Adrenal gland (tissue), 12 donors: ENCODE data around the gene ASTN1. TPM values are rescaled to one million over a fixed set of nuclear protein-coding genes. Genes with fewer than 3 reads are reported as not detected.

Experiments used
- DNase-seq, 7 donors: peaks; one replicate each; pipeline ENCODE4 v3.0.0-alpha.2; 2019 to 2020
- H3K27ac ChIP-seq, 5 donors: fragments of 200-600 bp; sonication (generic) in 4 of 5; 1 replicate in 3 of 5; 2 replicates in 2 of 5; pipeline versions ENCODE4 v1.5.1 to v1.8.0; 2016 to 2020; ENCODE audit warnings: mild to moderate bottlenecking in 1 of 5
- H3K27me3 ChIP-seq: fragments of 200-600 bp; 2 replicates; pipeline ENCODE4 v1.8.0; 2021
- H3K36me3 ChIP-seq, 2 donors: fragments of 200-600 bp; replicated peaks in 1 of 2; 1 replicate in 1 of 2; 2 replicates in 1 of 2; pipeline versions ENCODE4 v1.5.1 to v1.8.0; 2018 to 2022
- H3K4me1 ChIP-seq, 2 donors: fragments of 200-600 bp; replicated peaks in 1 of 2; 1 replicate in 1 of 2; 2 replicates in 1 of 2; pipeline versions ENCODE4 v1.5.1 to v1.8.0; 2018 to 2021
- H3K4me3 ChIP-seq, 4 donors: fragments of 200-600 bp; sonication (generic) in 3 of 4; one replicate each; pipeline ENCODE4 v1.5.1; 2016 to 2018
- H3K9me3 ChIP-seq, 3 donors: fragments of 200-600 bp; sonication (generic) in 1 of 3; replicated peaks in 1 of 3; 1 replicate in 2 of 3; 2 replicates in 1 of 3; pipeline versions ENCODE4 v1.5.1 to v1.8.0; 2016 to 2021
- POLR2A ChIP-seq, 2 donors: fragments of 450-650 bp; IDR thresholded peaks; one replicate each; pipeline ENCODE4 v1.6.1; 2017; ENCODE audit warnings: antibody characterized with exemption in 2 of 2, mild to moderate bottlenecking in 2 of 2, moderate library complexity in 1 of 2
- WGBS, 4 donors: extraction: QIAGEN DNeasy Blood & Tissue Kit in 2 of 4; methylation state at CpG; one replicate each; pipeline versions ENCODE4 v1.1.5 to v1.1.7; 2013 to 2017; 5-methylcytosine and 5-hydroxymethylcytosine counted together
- intact Hi-C, 2 donors: fragments of 100-400 bp; cut with DNase I; formaldehyde crosslinking; loops; one replicate each; pipeline versions ENCODE4 v1.14.1 to v1.15.0; 2022 to 2023
- polyA plus RNA-seq, 3 donors: library from polyadenylated mRNA; stranded (reverse); fragments of 200-250 nt in 2 of 3; fragments of 350-450 nt in 1 of 3; fragmentation: Illumina TruSeq in 1 of 3; extraction: RNeasy Lipid Tissue Mini Kit (QIAGEN cat#74804) in 1 of 3; gene quantifications; one replicate each; pipeline ENCODE4 v1.2.3, GENCODE V29; 2013 to 2014
- total RNA-seq, 9 donors: library from RNA; depleted of rRNA in 4 of 9; stranded (reverse); fragments of >200 nt in 4 of 9; fragments of 120-200 nt in 1 of 9; fragmentation: NEBNext Ultra II Directional in 1 of 9; extraction: Animal tissue kit (Norgen Biotek cat#: 25700) in 1 of 9; gene quantifications; one replicate each; pipeline versions ENCODE4 v1.1.0 to v1.2.4, GENCODE V29; 2013 to 2023
- TF ChIP-seq, protein P1 (sequence below), 6 experiments: fragments of 450-650 bp in 4 of 6; fragments of 200-600 bp in 2 of 6; sonication (generic) in 1 of 6; IDR thresholded peaks; 1 replicate in 5 of 6; 2 replicates in 1 of 6; pipeline versions ENCODE4 v1.5.1 to v1.8.0; 2016 to 2021; ENCODE audit warnings: antibody characterized with exemption in 6 of 6, mild to moderate bottlenecking in 2 of 6, moderate library complexity in 1 of 6
- donor health status: healthy with polysubstance abuse.
- donor health status: Bipolar disorder and iron deficiency.
- donor health status: DM: yes; HTN: yes; CAD: no.
- donor health status: DM: no; HTN: no; CAD: no.
- donor health status: DM: no; HTN: no; CAD: no.
- donor health status: DM: yes; HTN: yes; CAD: no.

ASTN1 gene
- total and polyA plus RNA-seq, 12 donors, result 7.7 to 58.6 (median 40.7) TPM

DNA sequence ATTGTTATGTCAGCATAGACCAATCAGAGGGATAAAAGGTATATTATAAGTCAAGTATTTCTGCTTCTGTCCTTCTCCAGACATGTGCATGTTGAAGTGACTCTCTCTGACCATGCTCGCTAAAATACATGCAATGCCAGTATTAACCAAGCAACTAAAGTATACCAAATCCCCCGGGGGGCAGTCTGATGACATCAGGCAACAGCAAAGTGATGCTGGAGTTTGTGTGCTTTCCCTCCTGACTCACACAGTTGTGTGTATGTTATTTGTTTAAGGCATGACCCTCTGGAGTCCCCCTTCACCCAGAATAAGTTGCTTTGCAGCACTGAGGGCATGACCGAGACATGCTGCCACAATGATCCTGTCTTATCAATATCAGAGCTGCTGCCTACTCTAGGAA is 8.4 kb upstream of the ASTN1 start:
- Histone ChIP-seq H3K27ac (no peak overlapping the region), H3K9me3 (no peaks in the 10 kb centered on the region), H3K27me3 (peaks cover 3% of the 10 kb centered on the region), H3K4me1 (no peaks in the 10 kb centered on the region), H3K4me3 (peak overlapping the region in 1 of 4 donors; percentile 52), H3K36me3 (no peaks in the 10 kb centered on the region)
- WGBS, 4 donors, result 75 to 90% (median 83%) methylated on average over 3 of the region's 3 CpGs
- no peak for DNase-seq
- intact Hi-C loops, result no loop called here
- no peak for TF ChIP-seq POLR2A (IDR thresholded peaks at IDR 0.05)
- TF ChIP-seq, protein P1, sequence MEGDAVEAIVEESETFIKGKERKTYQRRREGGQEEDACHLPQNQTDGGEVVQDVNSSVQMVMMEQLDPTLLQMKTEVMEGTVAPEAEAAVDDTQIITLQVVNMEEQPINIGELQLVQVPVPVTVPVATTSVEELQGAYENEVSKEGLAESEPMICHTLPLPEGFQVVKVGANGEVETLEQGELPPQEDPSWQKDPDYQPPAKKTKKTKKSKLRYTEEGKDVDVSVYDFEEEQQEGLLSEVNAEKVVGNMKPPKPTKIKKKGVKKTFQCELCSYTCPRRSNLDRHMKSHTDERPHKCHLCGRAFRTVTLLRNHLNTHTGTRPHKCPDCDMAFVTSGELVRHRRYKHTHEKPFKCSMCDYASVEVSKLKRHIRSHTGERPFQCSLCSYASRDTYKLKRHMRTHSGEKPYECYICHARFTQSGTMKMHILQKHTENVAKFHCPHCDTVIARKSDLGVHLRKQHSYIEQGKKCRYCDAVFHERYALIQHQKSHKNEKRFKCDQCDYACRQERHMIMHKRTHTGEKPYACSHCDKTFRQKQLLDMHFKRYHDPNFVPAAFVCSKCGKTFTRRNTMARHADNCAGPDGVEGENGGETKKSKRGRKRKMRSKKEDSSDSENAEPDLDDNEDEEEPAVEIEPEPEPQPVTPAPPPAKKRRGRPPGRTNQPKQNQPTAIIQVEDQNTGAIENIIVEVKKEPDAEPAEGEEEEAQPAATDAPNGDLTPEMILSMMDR (IDR thresholded peaks at IDR 0.05), result no peak

DNA sequence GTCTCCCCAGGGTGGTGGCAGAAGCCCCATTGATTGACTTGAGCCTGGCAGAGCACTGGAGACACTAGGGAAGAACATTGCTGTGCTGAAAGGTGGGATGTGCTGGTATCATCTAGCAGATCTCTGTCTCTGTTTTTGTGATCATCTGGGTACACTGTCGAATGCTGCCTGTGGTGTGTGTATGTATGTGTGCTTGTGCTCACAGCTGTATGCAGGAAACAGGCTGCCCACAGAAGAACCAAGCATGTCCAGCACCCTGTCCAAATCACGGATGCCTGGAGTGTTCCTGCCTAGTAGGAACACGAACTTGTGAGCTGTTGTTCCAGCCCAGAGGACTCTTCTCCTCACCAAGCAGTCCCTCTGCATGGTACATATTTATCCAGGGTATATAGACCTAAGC is 7.8 kb upstream of the ASTN1 start:
- no peaks in the 10 kb centered on the region for H3K4me1 ChIP-seq
- peak overlapping the region in 1 of 4 donors; percentile 52 for H3K4me3 ChIP-seq
- H3K9me3 ChIP-seq, result no peaks in the 10 kb centered on the region
- H3K36me3 ChIP-seq, result no peaks in the 10 kb centered on the region
- DNase-seq, result no peak
- TF ChIP-seq, protein P1 (IDR thresholded peaks at IDR 0.05), result no peak
- TF ChIP-seq POLR2A (IDR thresholded peaks at IDR 0.05), result no peak
- WGBS, 4 donors, result 30 to 59% (median 54%) methylated on average over 2 to 3 of the region's 3 CpGs
- H3K27ac ChIP-seq, result no peak overlapping the region
- H3K27me3 ChIP-seq, result peaks cover 3% of the 10 kb centered on the region
- intact Hi-C loops, result no loop called here

DNA sequence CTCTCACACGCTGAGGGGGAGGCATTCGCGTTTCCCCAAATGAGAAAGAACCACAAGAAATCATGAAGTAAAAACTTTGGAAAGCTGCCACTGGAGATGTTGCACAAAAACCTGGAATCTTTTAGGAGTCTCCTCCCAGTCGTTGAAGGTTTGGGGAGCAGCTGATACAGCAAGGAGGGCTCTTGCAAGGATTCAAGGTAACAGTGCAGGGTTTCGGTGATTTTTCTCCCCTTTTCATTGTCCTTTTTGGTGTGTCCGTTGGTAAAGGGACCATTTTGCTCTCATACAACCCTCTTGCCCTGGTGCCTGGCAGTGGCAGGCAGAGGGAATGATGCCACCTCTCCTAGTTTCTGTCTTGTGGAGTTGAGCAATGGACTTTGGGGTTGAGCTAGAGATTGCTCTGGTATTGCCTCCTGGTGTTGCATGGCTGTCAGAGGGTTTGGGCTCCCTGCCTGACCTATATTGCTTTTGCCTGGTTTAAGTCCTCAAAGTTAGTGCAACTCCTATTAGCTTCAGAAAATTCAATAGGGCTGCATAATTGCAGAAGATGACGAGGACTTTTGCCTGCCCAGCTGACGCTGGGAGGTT is 7.1 kb upstream of the ASTN1 start:
- 11 to 14% (median 13%) methylated on average over 8 of the region's 8 CpGs for WGBS, 4 donors
- Histone ChIP-seq H3K27ac (no peak overlapping the region), H3K4me3 (peak overlapping the region in 3 of 4 donors; percentile 18 to 52 (median 42)), H3K27me3 (peaks cover 3% of the 10 kb centered on the region), H3K4me1 (no peaks in the 10 kb centered on the region), H3K36me3 (no peaks in the 10 kb centered on the region), H3K9me3 (no peaks in the 10 kb centered on the region)
- peak in 5 of 7 donors; percentile 19 to 36 (median 21) for DNase-seq
- TF ChIP-seq POLR2A (IDR thresholded peaks at IDR 0.05), result no peak
- TF ChIP-seq, protein P1 (IDR thresholded peaks at IDR 0.05), result no peak
- intact Hi-C loops, result no loop called here

DNA sequence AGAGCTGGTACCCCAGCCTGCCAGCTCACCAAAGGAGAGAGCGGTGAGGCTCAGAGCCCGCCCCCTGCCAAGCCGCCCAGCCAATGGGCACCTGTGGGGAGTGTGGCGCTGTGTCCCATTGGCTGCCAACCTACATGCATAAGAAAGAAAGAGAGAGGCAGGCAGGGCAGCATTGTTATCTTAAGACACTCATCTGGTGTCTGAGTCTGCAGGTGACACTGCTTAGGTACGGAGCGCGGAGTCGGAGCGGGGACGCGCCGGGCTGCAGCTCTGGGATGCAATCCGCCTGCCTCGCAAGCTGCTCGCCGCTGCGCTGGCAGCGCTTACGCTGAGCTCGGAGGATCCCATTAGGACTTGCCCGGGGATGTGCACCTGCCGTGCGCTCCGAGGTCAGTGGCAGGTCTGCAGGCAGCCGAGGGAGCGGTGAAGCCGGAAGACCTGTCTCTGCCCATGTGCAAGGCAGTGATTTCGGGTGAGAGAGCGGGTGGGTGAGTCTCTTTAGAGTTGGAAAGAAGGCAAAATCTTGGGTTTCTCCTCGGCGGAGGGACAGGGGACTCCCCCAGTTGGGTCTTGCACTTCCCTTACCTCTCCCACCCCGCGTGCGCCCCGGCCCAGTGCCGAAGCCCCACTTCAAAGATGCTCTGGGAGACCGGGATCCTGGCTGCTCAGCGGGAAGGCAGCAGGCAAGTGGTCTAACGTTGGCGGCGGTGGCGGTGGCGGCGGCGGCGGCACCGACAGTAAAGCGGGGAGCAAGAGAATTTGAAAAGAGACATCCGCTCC is 6.4 kb upstream of the ASTN1 start, which contains the start of gene BRINP2:
BRINP2 (plus strand) TSS at position 203 of the 780 bp plus-strand sequence. CDS start 58,919 bp downstream, outside the sequence.
- H3K4me3 ChIP-seq, result peak within 1 kb of the TSS; percentile 18 to 52 (median 42)
- H3K27ac ChIP-seq, result peak within 1 kb of the TSS in 1 of 5 donors; percentile 1
- DNase-seq, result peak; percentile 77 to 90 (median 81)
- H3K9me3 ChIP-seq, result no peaks in the 10 kb centered on the region
- intact Hi-C loops, result no loop called here
- TF ChIP-seq POLR2A (IDR thresholded peaks at IDR 0.05), result peak; percentile 32 to 40
- TF ChIP-seq, protein P1 (IDR thresholded peaks at IDR 0.05), result no peak
- peaks cover 3% of the 10 kb centered on the region for H3K27me3 ChIP-seq
- no peaks in the 10 kb centered on the region for H3K36me3 ChIP-seq
- no peaks in the 10 kb centered on the region for H3K4me1 ChIP-seq
- WGBS, 4 donors, result 2 to 4% (median 3%) methylated on average over 19 to 49 of the region's 49 CpGs
